Coronary artery (tissue), 2 donors: Measurements from ENCODE around the gene OTOG.

Experiments used
- DNase-seq: peaks from one replicate; pipeline ENCODE4 v3.0.0-alpha.2; 2017; ENCODE audit warnings: low spot score
- H3K27ac ChIP-seq, 2 donors: fragments of 200-600 bp; sonication (generic); one replicate each; pipeline ENCODE4 v1.5.1; 2016 to 2019
- H3K4me3 ChIP-seq: fragments of 200-600 bp; sonication (generic); 2 replicates; pipeline ENCODE4 v1.5.1; 2016; ENCODE audit warnings: mild to moderate bottlenecking, moderate library complexity
- CTCF ChIP-seq: fragments of 200-600 bp; sonication (generic); IDR thresholded peaks from one replicate; pipeline ENCODE4 v1.5.1; 2019; ENCODE audit warnings: antibody characterized with exemption

Gene OTOG

GRCh38 chr11:17526931-17527627 lies 20.0 kb upstream of the OTOG start:
- no peak for DNase-seq
- no peak overlapping the region for H3K27ac ChIP-seq
- H3K4me3 ChIP-seq: no peak overlapping the region
- no peak for TF ChIP-seq CTCF

GRCh38 chr11:17527628-17527995 lies 19.4 kb upstream of the OTOG start:
- Histone ChIP-seq H3K4me3 (no peak overlapping the region), H3K27ac (no peak overlapping the region)
- TF ChIP-seq CTCF: no peak
- DNase-seq: no peak

- no peak overlapping the region for H3K4me3 ChIP-seq
- peak; percentile 26 for TF ChIP-seq CTCF
- H3K27ac ChIP-seq: no peak overlapping the region
- DNase-seq: no peak
Measured at GRCh38 chr11:17528181-17528691, 18.8 kb upstream of the OTOG start.

GRCh38 chr11:17528906-17529843 lies 17.9 kb upstream of the OTOG start:
- DNase-seq: no peak
- H3K4me3 ChIP-seq: no peak overlapping the region
- H3K27ac ChIP-seq: no peak overlapping the region
- TF ChIP-seq CTCF: no peak

DNA sequence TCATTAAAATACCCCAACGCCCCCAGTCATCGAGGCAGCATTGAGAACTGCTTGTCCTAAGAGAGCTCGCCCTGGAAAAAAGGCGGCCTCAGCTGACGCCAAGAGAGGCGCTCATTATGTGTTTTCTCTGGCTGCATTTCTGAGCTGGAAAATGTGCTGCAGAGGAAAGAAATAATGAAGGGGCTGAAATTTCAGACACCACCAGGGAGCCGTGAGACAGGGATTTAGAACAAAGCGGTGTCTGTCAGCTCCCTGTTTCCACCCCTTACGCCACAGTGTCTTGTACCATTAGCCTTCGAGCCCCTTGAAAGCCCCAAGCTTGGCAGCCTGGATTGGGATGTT lies 17.2 kb upstream of the OTOG start:
- H3K27ac ChIP-seq: no peak overlapping the region
- no peak for TF ChIP-seq CTCF
- no peak overlapping the region for H3K4me3 ChIP-seq
- no peak for DNase-seq

DNA sequence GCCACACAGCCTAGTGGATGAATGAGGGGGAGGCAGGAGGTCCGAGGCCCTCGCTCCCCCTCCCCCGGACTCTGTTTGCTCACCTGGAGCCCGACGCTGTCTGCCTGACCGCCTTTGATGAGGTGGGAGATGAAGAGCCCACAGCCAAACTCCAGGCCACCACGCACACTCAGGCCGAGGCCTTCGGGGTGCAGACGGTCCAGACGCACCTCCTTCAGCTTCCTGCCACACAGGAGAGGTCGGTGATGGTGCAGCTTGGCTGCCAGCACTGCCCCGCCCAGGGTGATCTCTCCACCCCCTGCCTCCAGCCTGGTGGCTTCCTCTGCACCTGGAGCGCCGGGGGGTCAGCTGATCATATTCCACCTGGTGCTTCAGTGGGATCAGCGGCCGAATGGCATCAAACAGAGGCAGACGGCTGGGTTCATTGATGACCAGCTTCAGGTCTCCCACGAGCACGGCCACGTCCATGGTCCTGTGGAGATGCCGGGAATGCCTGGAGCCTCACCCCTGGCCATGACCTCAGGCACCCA lies 15.9 kb upstream of the OTOG start:
- Histone ChIP-seq H3K4me3 (no peak overlapping the region), H3K27ac (no peak overlapping the region)
- no peak for DNase-seq
- TF ChIP-seq CTCF: no peak
